SK-N-SH treated with all-trans-retinoic acid at 6 μM for 48 hours (cell line): ENCODE data around the gene LPCAT3.

Experiments
- ATAC-seq: fragments of 200-7000 bp; cut with Tn5 transposase; 3 replicates; pipeline ENCODE4 v1.9.1; 2020; ENCODE audit warnings: mild to moderate bottlenecking, moderate library complexity
- ARNTL ChIP-seq: fragments of 450-650 bp; formaldehyde crosslinking; IDR thresholded peaks from 2 replicates; pipeline ENCODE4 v1.5.0; 2020; ENCODE audit warnings: low read depth, mild to moderate bottlenecking, moderate library complexity, borderline replicate concordance
- BACH2 ChIP-seq: fragments of 250-450 bp; sonication (Bioruptor Pico); IDR thresholded peaks from 2 replicates; pipeline ENCODE4 v1.9.0; 2021; ENCODE audit warnings: mild to moderate bottlenecking, borderline replicate concordance
- CREB5 ChIP-seq: fragments of 250-450 bp; sonication (Bioruptor Pico); IDR thresholded peaks from 2 replicates; pipeline ENCODE4 v1.5.1; 2020; ENCODE audit warnings: low read depth, mild to moderate bottlenecking, moderate library complexity
- CSDC2 ChIP-seq: fragments of 250-450 bp; sonication (Bioruptor Pico); IDR thresholded peaks from 2 replicates; pipeline ENCODE4 v1.5.0; 2020; ENCODE audit warnings: mild to moderate bottlenecking, moderate library complexity
- CSRNP3 ChIP-seq: fragments of 250-450 bp; sonication (Bioruptor Pico); IDR thresholded peaks from 2 replicates; pipeline ENCODE4 v1.5.1; 2021; ENCODE audit warnings: mild to moderate bottlenecking, moderate library complexity
- ESRRG ChIP-seq: fragments of 250-450 bp; sonication (Bioruptor Pico); IDR thresholded peaks from 2 replicates; pipeline ENCODE4 v1.6.1; 2021; ENCODE audit warnings: mild to moderate bottlenecking
- GLIS3 ChIP-seq: fragments of 250-450 bp; sonication (Bioruptor Pico); IDR thresholded peaks from 2 replicates; pipeline ENCODE4 v1.5.0; 2020; ENCODE audit warnings: mild to moderate bottlenecking, moderate library complexity
- ISL1 ChIP-seq: fragments of 250-450 bp; sonication (Bioruptor Pico); IDR thresholded peaks from 2 replicates; pipeline ENCODE4 v2.1.2; 2022; ENCODE audit warnings: mild to moderate bottlenecking, moderate library complexity
- PATZ1 ChIP-seq: fragments of 250-450 bp; sonication (Bioruptor Pico); IDR thresholded peaks from 2 replicates; pipeline ENCODE4 v1.8.0; 2020; ENCODE audit warnings: mild to moderate bottlenecking, moderate library complexity, borderline replicate concordance
- POU6F1 ChIP-seq: fragments of 250-450 bp; sonication (Bioruptor Pico); IDR thresholded peaks from 2 replicates; pipeline ENCODE4 v1.8.0; 2021; ENCODE audit warnings: low read depth, mild to moderate bottlenecking, moderate library complexity, borderline replicate concordance
- PPARA ChIP-seq: fragments of 250-450 bp; sonication (Bioruptor Pico); IDR thresholded peaks from 2 replicates; pipeline ENCODE4 v1.5.0; 2020; ENCODE audit warnings: mild to moderate bottlenecking, borderline replicate concordance
- RARB ChIP-seq: fragments of 250-450 bp; sonication (Bioruptor Pico); IDR thresholded peaks from 2 replicates; pipeline ENCODE4 v1.8.0; 2021; ENCODE audit warnings: mild to moderate bottlenecking, moderate library complexity
- SNAI2 ChIP-seq: fragments of 250-450 bp; sonication (Bioruptor Pico); IDR thresholded peaks from 2 replicates; pipeline ENCODE4 v1.5.0; 2020; ENCODE audit warnings: mild to moderate bottlenecking, moderate library complexity
- TCF4 ChIP-seq: fragments of 250-450 bp; sonication (Bioruptor Pico); IDR thresholded peaks from 2 replicates; pipeline ENCODE4 v1.8.0; 2021; ENCODE audit warnings: mild to moderate bottlenecking, moderate library complexity, borderline replicate concordance
- TOX ChIP-seq: fragments of 250-450 bp; sonication (Bioruptor Pico); IDR thresholded peaks from 2 replicates; pipeline ENCODE4 v1.8.0; 2021; ENCODE audit warnings: mild to moderate bottlenecking, moderate library complexity, borderline replicate concordance
- TSHZ2 ChIP-seq: fragments of 250-450 bp; sonication (Bioruptor Pico); IDR thresholded peaks from 2 replicates; pipeline ENCODE4 v1.5.0; 2020; ENCODE audit warnings: mild to moderate bottlenecking, moderate library complexity
- ZC3H10 ChIP-seq: fragments of 250-450 bp; sonication (Bioruptor Pico); IDR thresholded peaks from 2 replicates; pipeline ENCODE4 v1.5.1; 2021; ENCODE audit warnings: mild to moderate bottlenecking, moderate library complexity
- ZFP3 ChIP-seq: fragments of 250-450 bp; sonication (Bioruptor Pico); IDR thresholded peaks from 2 replicates; pipeline ENCODE4 v1.5.0; 2020; ENCODE audit warnings: mild to moderate bottlenecking, moderate library complexity
- ZFP30 ChIP-seq: fragments of 450-650 bp; formaldehyde crosslinking; IDR thresholded peaks from 2 replicates; pipeline ENCODE4 v1.5.0; 2022; ENCODE audit warnings: mild to moderate bottlenecking, moderate library complexity
- ZNF565 ChIP-seq: fragments of 450-650 bp; formaldehyde crosslinking; conservative IDR thresholded peaks from 2 replicates; pipeline ENCODE4 v1.5.0; 2020; ENCODE audit warnings: low read depth, mild to moderate bottlenecking, moderate library complexity
- ZNF70 ChIP-seq: fragments of 450-650 bp; formaldehyde crosslinking; IDR thresholded peaks from 2 replicates; pipeline ENCODE4 v1.5.0; 2020; ENCODE audit warnings: mild to moderate bottlenecking, moderate library complexity
- ZNF8 ChIP-seq: fragments of 450-650 bp; formaldehyde crosslinking; IDR thresholded peaks from 2 replicates; pipeline ENCODE4 v1.5.0; 2020; ENCODE audit warnings: mild to moderate bottlenecking, moderate library complexity

LPCAT3 gene

GRCh38 chr12:6957741-6958608 is 60.3 kb downstream of the LPCAT3 start:
- TF ChIP-seq ZNF8 (CRISPR knock-in tag) (no peak), SNAI2 (CRISPR knock-in tag) (no peak), TSHZ2 (CRISPR knock-in tag) (no peak), ZNF565 (CRISPR knock-in tag) (no peak), ZNF70 (CRISPR knock-in tag) (no peak), TCF4 (CRISPR knock-in tag) (no peak), ZFP3 (CRISPR knock-in tag) (no peak), TOX (no peak), ARNTL (CRISPR knock-in tag) (no peak), PPARA (no peak), CSRNP3 (CRISPR knock-in tag) (no peak), ISL1 (CRISPR knock-in tag) (no peak), ESRRG (CRISPR knock-in tag) (no peak), ZC3H10 (CRISPR knock-in tag) (no peak), GLIS3 (CRISPR knock-in tag) (no peak)

GRCh38 chr12:6957151-6957701 is 61.0 kb downstream of the LPCAT3 start:
- ATAC-seq = no peak
- TF ChIP-seq ZFP30 (CRISPR knock-in tag) = no peak
- TF ChIP-seq ZFP3 (CRISPR knock-in tag) = no peak
- no peak for TF ChIP-seq ZC3H10 (CRISPR knock-in tag)
- TF ChIP-seq POU6F1 (CRISPR knock-in tag) = no peak
- TF ChIP-seq TSHZ2 (CRISPR knock-in tag) = no peak
- TF ChIP-seq TCF4 (CRISPR knock-in tag) = no peak
- TF ChIP-seq RARB (CRISPR knock-in tag) = no peak
- TF ChIP-seq CSRNP3 (CRISPR knock-in tag) = no peak
- no peak for TF ChIP-seq PATZ1 (CRISPR knock-in tag)
- TF ChIP-seq CREB5 = no peak
- TF ChIP-seq CSDC2 = no peak
- no peak for TF ChIP-seq ZNF8 (CRISPR knock-in tag)
- TF ChIP-seq BACH2 (CRISPR knock-in tag) = no peak
- TF ChIP-seq GLIS3 (CRISPR knock-in tag) = no peak
- TF ChIP-seq ARNTL (CRISPR knock-in tag) = no peak
- TF ChIP-seq SNAI2 (CRISPR knock-in tag) = no peak
- no peak for TF ChIP-seq ISL1 (CRISPR knock-in tag)

More at GRCh38 chr12:6957741-6958608, 60.3 kb downstream of the LPCAT3 start:
- no peak for ATAC-seq
